GM10847 (cell line): Measurements from ENCODE around the gene VAV1.
A peak's percentile ranks its signal among the peaks of the same experiment; 100 is the strongest.

Experiments
- POLR2A ChIP-seq: IDR thresholded peaks from 2 replicates; pipeline ENCODE4 v1.6.1; 2011; ENCODE audit not compliant: insufficient read length; ENCODE audit errors: extremely low read depth

The VAV1 gene

GRCh38 chr19:6797646-6798045 is 25.1 kb downstream of the VAV1 start:
- TF ChIP-seq POLR2A = no peak

- no peak for TF ChIP-seq POLR2A
These were observed 28.5 kb downstream of the VAV1 start for GRCh38 chr19:6800991-6801484.

- TF ChIP-seq POLR2A = peak; percentile 46
These were observed 29.1 kb downstream of the VAV1 start for GRCh38 chr19:6801485-6802086.

GRCh38 chr19:6802336-6803035 is 30.0 kb downstream of the VAV1 start:
- TF ChIP-seq POLR2A = peak; percentile 21

GRCh38 chr19:6803036-6803404 is 30.5 kb downstream of the VAV1 start:
- TF ChIP-seq POLR2A = peak; percentile 54

GRCh38 chr19:6806488-6806887 is 34.0 kb downstream of the VAV1 start:
- no peak for TF ChIP-seq POLR2A

GRCh38 chr19:6807291-6807690 is 34.8 kb downstream of the VAV1 start:
- no peak for TF ChIP-seq POLR2A

GRCh38 chr19:6808494-6808893 is 36.0 kb downstream of the VAV1 start:
- no peak for TF ChIP-seq POLR2A

GRCh38 chr19:6809262-6809661 is 36.8 kb downstream of the VAV1 start:
- TF ChIP-seq POLR2A = no peak

- TF ChIP-seq POLR2A = no peak
These were observed 38.9 kb downstream of the VAV1 start for GRCh38 chr19:6811378-6811777.

GRCh38 chr19:6811906-6812305 is 39.4 kb downstream of the VAV1 start:
- TF ChIP-seq POLR2A = no peak

GRCh38 chr19:6812612-6813011 is 40.1 kb downstream of the VAV1 start:
- TF ChIP-seq POLR2A = no peak

GRCh38 chr19:6813659-6814058 is 41.2 kb downstream of the VAV1 start:
- TF ChIP-seq POLR2A = no peak

- TF ChIP-seq POLR2A = no peak
These were observed 44.7 kb downstream of the VAV1 start for GRCh38 chr19:6817179-6817578.

- TF ChIP-seq POLR2A = no peak
These were observed 45.7 kb downstream of the VAV1 start for GRCh38 chr19:6818246-6818645.

GRCh38 chr19:6819323-6819722 is 46.8 kb downstream of the VAV1 start:
- TF ChIP-seq POLR2A = no peak

GRCh38 chr19:6820237-6820636 is 47.7 kb downstream of the VAV1 start:
- TF ChIP-seq POLR2A = no peak
